GM21529 (cell line): ENCODE data around the gene FAM171A2.

Experiments used
- ATAC-seq: cut with Tn5 transposase; IDR thresholded peaks from one replicate; pipeline ENCODE4 v1.9.1; 2021; ENCODE audit not compliant: unreplicated experiment

The FAM171A2 gene

DNA sequence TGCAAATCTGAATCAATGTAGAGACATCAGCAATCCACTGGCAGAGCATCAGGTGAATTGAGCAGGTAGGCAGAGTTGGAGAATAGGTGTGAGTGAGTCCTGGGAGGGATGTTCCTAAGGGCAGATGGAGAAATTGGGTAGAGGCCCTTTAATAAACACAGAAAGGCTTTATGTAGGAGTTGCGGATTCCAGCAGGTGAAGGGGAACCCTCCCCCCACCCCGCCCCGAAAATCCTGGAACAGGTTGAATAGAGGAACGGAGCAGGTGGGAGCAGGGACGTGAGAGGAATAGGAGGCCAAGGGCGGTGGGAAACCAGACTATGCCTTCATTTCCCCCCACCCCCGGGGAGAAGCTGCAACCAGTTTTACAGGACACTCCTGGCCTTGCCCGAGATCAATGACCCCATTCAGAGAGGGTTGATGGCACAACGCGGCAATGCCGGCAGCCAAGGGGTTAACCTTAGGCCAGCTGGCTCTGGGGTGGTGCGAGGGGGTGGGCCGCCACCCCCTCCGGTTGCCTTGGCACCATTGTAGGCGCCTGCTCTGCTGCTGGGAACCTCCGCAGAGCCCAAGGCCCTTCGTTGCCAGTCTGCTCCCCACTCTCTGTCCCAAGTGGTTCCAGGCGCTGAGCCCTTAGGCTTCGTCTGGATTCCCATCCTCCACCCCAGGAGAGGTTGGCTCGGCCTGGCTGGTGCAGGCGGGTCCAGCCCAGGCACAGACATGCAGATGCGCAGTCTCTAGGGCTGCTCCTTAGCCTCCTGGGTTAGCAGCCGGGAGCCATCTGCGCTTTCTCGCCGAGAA is 56.1 kb downstream of the FAM171A2 start:
- no peak for ATAC-seq

DNA sequence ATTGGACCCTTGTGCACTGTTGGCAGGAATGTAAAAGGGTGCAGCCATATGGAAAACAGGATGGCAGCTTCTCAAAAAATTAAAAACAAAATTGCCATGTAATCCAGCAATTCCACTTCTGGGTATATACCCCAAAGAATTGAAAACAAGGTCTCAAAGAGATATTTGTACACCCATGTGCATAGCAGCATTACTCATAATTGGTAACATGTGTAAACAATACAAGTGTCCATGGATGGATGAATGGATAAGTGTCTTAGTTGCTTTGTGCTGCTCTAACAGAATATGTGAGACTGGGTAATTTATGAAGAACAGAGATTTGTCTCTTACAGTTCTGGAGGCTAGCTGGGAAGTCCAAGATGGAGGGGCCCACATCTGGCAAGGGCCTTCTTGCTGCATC is 59.0 kb downstream of the FAM171A2 start:
- no peak for ATAC-seq
